HEK293 (cell line): ENCODE data around the gene DEFB132.
A peak's percentile ranks its signal among the peaks of the same experiment; 100 is the strongest.

Experiments used
- CTCF ChIA-PET: fragments of 350-600 bp; formaldehyde crosslinking; extraction: SDS; loops from one replicate; lab custom pipeline; 2021; ENCODE audit warnings: antibody characterized with exemption; lab: Yijun Ruan, JAX
- POLR2A ChIA-PET: fragments of 300-600 bp; formaldehyde crosslinking; extraction: SDS; loops from one replicate; lab custom pipeline; 2020; ENCODE audit warnings: antibody characterized with exemption, inconsistent platforms; lab: Yijun Ruan, JAX
- H3K27ac ChIP-seq: fragments of 200-500 bp; sonication (Bioruptor generic); 2 replicates; pipeline ENCODE4 v1.5.1; 2014; ENCODE audit warnings: low read depth, low read length, control low read depth, inconsistent platforms; ENCODE audit errors: extremely low read depth
- H3K36me3 ChIP-seq, 2 experiments: fragments of 200-500 bp in 1 of 2; sonication (Bioruptor generic) in 1 of 2; 1 replicate in 1 of 2; 2 replicates in 1 of 2; pipeline ENCODE4 v1.5.1; 2014 to 2017; ENCODE audit warnings: inconsistent platforms in 2 of 2, low read length in 2 of 2; ENCODE audit not compliant: control insufficient read depth in 2 of 2, insufficient read depth in 1 of 2
- H3K4me1 ChIP-seq: fragments of 200-500 bp; sonication (Bioruptor generic); 2 replicates; pipeline ENCODE4 v1.5.1; 2014; ENCODE audit warnings: mild to moderate bottlenecking, low read length, inconsistent platforms; ENCODE audit not compliant: control insufficient read depth, insufficient read depth
- H3K4me3 ChIP-seq: 2 replicates; pipeline ENCODE4 v1.5.1; 2011; ENCODE audit warnings: low read depth, mild to moderate bottlenecking, control low read depth, low read length, moderate library complexity
- H3K9me3 ChIP-seq: fragments of 200-500 bp; sonication (Bioruptor generic); 2 replicates; pipeline ENCODE4 v1.5.1; 2014; ENCODE audit warnings: low read depth, low read length, inconsistent platforms; ENCODE audit not compliant: control insufficient read depth, insufficient read depth
- CTCF ChIP-seq: fragments of 450-650 bp; formaldehyde crosslinking; IDR thresholded peaks from 2 replicates; pipeline ENCODE4 v1.5.1; 2016; ENCODE audit warnings: missing biosample characterization, missing genetic modification characterization
- EGR2 ChIP-seq: fragments of 450-650 bp; formaldehyde crosslinking; IDR thresholded peaks from 2 replicates; pipeline ENCODE4 v1.5.1; 2016; ENCODE audit warnings: low read depth, missing biosample characterization, missing genetic modification characterization
- IKZF3 ChIP-seq: fragments of 450-650 bp; IDR thresholded peaks from 2 replicates; pipeline ENCODE4 v1.5.0; 2018; ENCODE audit warnings: missing biosample characterization, mild to moderate bottlenecking, missing genetic modification characterization, moderate library complexity
- MYNN ChIP-seq: fragments of 450-650 bp; formaldehyde crosslinking; IDR thresholded peaks from 2 replicates; pipeline ENCODE4 v1.5.1; 2016; ENCODE audit warnings: missing biosample characterization, missing genetic modification characterization, borderline replicate concordance
- REPIN1 ChIP-seq: fragments of 450-650 bp; formaldehyde crosslinking; IDR thresholded peaks from 2 replicates; pipeline ENCODE4 v1.5.1; 2017; ENCODE audit warnings: missing biosample characterization, missing genetic modification characterization, low read depth
- SALL2 ChIP-seq: fragments of 450-650 bp; formaldehyde crosslinking; IDR thresholded peaks from 2 replicates; pipeline ENCODE4 v1.5.0; 2017; ENCODE audit warnings: missing biosample characterization, mild to moderate bottlenecking, missing genetic modification characterization, borderline replicate concordance
- SCRT2 ChIP-seq: fragments of 450-650 bp; formaldehyde crosslinking; IDR thresholded peaks from 2 replicates; pipeline ENCODE4 v1.5.1; 2016; ENCODE audit warnings: missing biosample characterization, missing genetic modification characterization
- SP2 ChIP-seq: fragments of 450-650 bp; formaldehyde crosslinking; IDR thresholded peaks from 2 replicates; pipeline ENCODE4 v1.5.1; 2016; ENCODE audit warnings: missing biosample characterization, missing genetic modification characterization
- ZFP37 ChIP-seq: fragments of 450-650 bp; formaldehyde crosslinking; IDR thresholded peaks from 2 replicates; pipeline ENCODE4 v1.5.1; 2016; ENCODE audit warnings: missing biosample characterization, missing genetic modification characterization
- ZFP41 ChIP-seq: fragments of 450-650 bp; formaldehyde crosslinking; IDR thresholded peaks from 2 replicates; pipeline ENCODE4 v1.5.1; 2016; ENCODE audit warnings: missing biosample characterization, missing genetic modification characterization, borderline replicate concordance
- ZNF132 ChIP-seq: fragments of 450-650 bp; formaldehyde crosslinking; IDR thresholded peaks from 2 replicates; pipeline ENCODE4 v1.5.1; 2017; ENCODE audit warnings: missing biosample characterization, missing genetic modification characterization, borderline replicate concordance
- ZNF184 ChIP-seq: fragments of 450-650 bp; IDR thresholded peaks from 2 replicates; pipeline ENCODE4 v1.5.1; 2018; ENCODE audit warnings: missing biosample characterization, mild to moderate bottlenecking, missing genetic modification characterization
- ZNF2 ChIP-seq: fragments of 450-650 bp; formaldehyde crosslinking; IDR thresholded peaks from 2 replicates; pipeline ENCODE4 v1.5.1; 2016; ENCODE audit warnings: missing biosample characterization, missing genetic modification characterization
- ZNF26 ChIP-seq: fragments of 450-650 bp; formaldehyde crosslinking; IDR thresholded peaks from 2 replicates; pipeline ENCODE4 v1.5.1; 2016; ENCODE audit warnings: missing biosample characterization, missing genetic modification characterization
- ZNF311 ChIP-seq: fragments of 450-650 bp; formaldehyde crosslinking; IDR thresholded peaks from 2 replicates; pipeline ENCODE4 v1.5.1; 2017; ENCODE audit warnings: missing biosample characterization, missing genetic modification characterization, borderline replicate concordance
- ZNF350 ChIP-seq: fragments of 450-650 bp; formaldehyde crosslinking; IDR thresholded peaks from 2 replicates; pipeline ENCODE4 v1.5.0; 2017; ENCODE audit warnings: missing biosample characterization, mild to moderate bottlenecking, missing genetic modification characterization
- ZNF362 ChIP-seq: fragments of 450-650 bp; formaldehyde crosslinking; IDR thresholded peaks from 2 replicates; pipeline ENCODE4 v1.5.1; 2016; ENCODE audit warnings: missing biosample characterization, missing genetic modification characterization
- ZNF621 ChIP-seq: fragments of 450-650 bp; formaldehyde crosslinking; IDR thresholded peaks from 2 replicates; pipeline ENCODE4 v1.5.1; 2017; ENCODE audit warnings: missing biosample characterization, missing genetic modification characterization
- ZNF626 ChIP-seq: fragments of 450-650 bp; sonication (Bioruptor Pico); formaldehyde crosslinking; IDR thresholded peaks from 2 replicates; pipeline ENCODE4 v1.5.1; 2018; ENCODE audit warnings: missing biosample characterization, missing genetic modification characterization, inconsistent platforms
- ZNF664 ChIP-seq: fragments of 450-650 bp; formaldehyde crosslinking; IDR thresholded peaks from 2 replicates; pipeline ENCODE4 v1.5.1; 2016; ENCODE audit warnings: missing biosample characterization, missing genetic modification characterization
- ZNF677 ChIP-seq: fragments of 450-650 bp; IDR thresholded peaks from 2 replicates; pipeline ENCODE4 v1.5.0; 2018; ENCODE audit warnings: missing biosample characterization, mild to moderate bottlenecking, missing genetic modification characterization, moderate library complexity
- ZNF76 ChIP-seq: fragments of 450-650 bp; formaldehyde crosslinking; IDR thresholded peaks from 2 replicates; pipeline ENCODE4; 2016; ENCODE audit warnings: low read depth, missing biosample characterization, missing genetic modification characterization, borderline replicate concordance
- ZNF785 ChIP-seq: fragments of 450-650 bp; formaldehyde crosslinking; IDR thresholded peaks from 2 replicates; pipeline ENCODE4 v1.5.1; 2016; ENCODE audit warnings: missing biosample characterization, missing genetic modification characterization
- TF ChIP-seq, protein P1 (sequence below): fragments of 450-650 bp; formaldehyde crosslinking; optimal IDR thresholded peaks from 2 replicates; pipeline ENCODE3; 2016; ENCODE audit warnings: missing biosample characterization, mild to moderate bottlenecking, missing genetic modification characterization
- TF ChIP-seq, protein P2 (sequence below): fragments of 450-650 bp; formaldehyde crosslinking; IDR thresholded peaks from 2 replicates; pipeline ENCODE4 v1.5.1; 2016; ENCODE audit warnings: missing biosample characterization, missing genetic modification characterization
- TF ChIP-seq, protein P3 (sequence below): fragments of 450-650 bp; formaldehyde crosslinking; IDR thresholded peaks from 2 replicates; pipeline ENCODE4 v1.5.1; 2017; ENCODE audit warnings: missing biosample characterization, missing genetic modification characterization
- TF ChIP-seq, protein P4 (sequence below): fragments of 450-650 bp; formaldehyde crosslinking; IDR thresholded peaks from 2 replicates; pipeline ENCODE4; 2016; ENCODE audit warnings: missing biosample characterization, missing genetic modification characterization

The DEFB132 gene

GRCh38 chr20:290084-290831 is 32.7 kb downstream of the DEFB132 start, which contains the start of gene C20orf96 (continued):
- TF ChIP-seq ZNF26 (tag by site-specific recombination): no peak
- no peak for TF ChIP-seq REPIN1 (tag by site-specific recombination)
- TF ChIP-seq ZNF626: no peak
- TF ChIP-seq ZNF677 (tag by site-specific recombination): no peak
- TF ChIP-seq ZNF664 (tag by site-specific recombination): no peak
- peak; percentile 34; the same call in 1 of the 2 replicates for TF ChIP-seq IKZF3 (tag by site-specific recombination)
- TF ChIP-seq ZNF621 (tag by site-specific recombination): no peak
- TF ChIP-seq ZNF311 (tag by site-specific recombination): no peak
- TF ChIP-seq SCRT2: no peak
- no peak for TF ChIP-seq ZFP37 (tag by site-specific recombination)
- TF ChIP-seq MYNN: no peak
- TF ChIP-seq ZNF184: no peak
- TF ChIP-seq ZNF132: no peak

DNA sequence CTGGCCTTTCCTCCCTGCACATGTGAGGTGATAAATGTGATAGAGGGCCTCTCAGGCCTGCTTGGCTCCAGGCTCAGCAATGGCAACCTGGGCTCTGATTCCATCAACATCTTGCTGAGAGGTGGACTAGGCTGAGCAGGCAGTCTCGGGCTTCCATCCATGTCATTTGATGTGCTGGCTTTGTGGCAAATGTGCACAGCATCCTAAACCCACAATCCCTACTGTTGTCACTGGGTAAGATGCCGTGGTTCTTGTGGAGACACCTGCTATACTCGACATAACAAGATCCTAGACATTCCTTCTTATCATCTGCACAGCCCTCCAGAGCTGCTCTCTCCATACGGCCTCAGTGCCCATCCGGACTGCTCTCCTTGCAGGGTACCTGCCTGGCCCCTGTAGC is 37.1 kb downstream of the DEFB132 start:
- POLR2A ChIA-PET: interaction anchor here (1.3 kb wide), 2 partner anchors 29 to 30 kb away, joined by 4 read pairs; partner anchors contain the start of gene SOX12
- CTCF ChIA-PET: interaction anchor here (1.6 kb wide), 2 partner anchors 28 to 37 kb away, joined by 4 to 5 read pairs; no protein-coding TSS in a partner anchor
- Histone ChIP-seq H3K4me1 (peaks cover 19% of the 10 kb centered on the region), H3K9me3 (no peaks in the 10 kb centered on the region), H3K4me3 (no peak overlapping the region), H3K36me3 (peaks cover 0 to 6% of the 10 kb centered on the region in 2 experiments; a peak in 1 of 3 replicates), H3K27ac (no peak overlapping the region)
- TF ChIP-seq SP2 (tag by site-specific recombination) (no peak), SALL2 (tag by site-specific recombination) (no peak), ZNF76 (tag by site-specific recombination) (no peak), ZNF362 (tag by site-specific recombination) (no peak), ZNF184 (no peak), ZNF785 (no peak), ZFP41 (tag by site-specific recombination) (no peak), ZNF350 (no peak), CTCF (tag by site-specific recombination) (no peak), SCRT2 (no peak), EGR2 (tag by site-specific recombination) (no peak), ZNF2 (no peak)
- TF ChIP-seq, protein P1, sequence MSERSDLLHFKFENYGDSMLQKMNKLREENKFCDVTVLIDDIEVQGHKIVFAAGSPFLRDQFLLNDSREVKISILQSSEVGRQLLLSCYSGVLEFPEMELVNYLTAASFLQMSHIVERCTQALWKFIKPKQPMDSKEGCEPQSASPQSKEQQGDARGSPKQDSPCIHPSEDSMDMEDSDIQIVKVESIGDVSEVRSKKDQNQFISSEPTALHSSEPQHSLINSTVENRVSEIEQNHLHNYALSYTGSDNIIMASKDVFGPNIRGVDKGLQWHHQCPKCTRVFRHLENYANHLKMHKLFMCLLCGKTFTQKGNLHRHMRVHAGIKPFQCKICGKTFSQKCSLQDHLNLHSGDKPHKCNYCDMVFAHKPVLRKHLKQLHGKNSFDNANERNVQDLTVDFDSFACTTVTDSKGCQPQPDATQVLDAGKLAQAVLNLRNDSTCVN (tag by site-specific recombination): no peak
- TF ChIP-seq, protein P2, sequence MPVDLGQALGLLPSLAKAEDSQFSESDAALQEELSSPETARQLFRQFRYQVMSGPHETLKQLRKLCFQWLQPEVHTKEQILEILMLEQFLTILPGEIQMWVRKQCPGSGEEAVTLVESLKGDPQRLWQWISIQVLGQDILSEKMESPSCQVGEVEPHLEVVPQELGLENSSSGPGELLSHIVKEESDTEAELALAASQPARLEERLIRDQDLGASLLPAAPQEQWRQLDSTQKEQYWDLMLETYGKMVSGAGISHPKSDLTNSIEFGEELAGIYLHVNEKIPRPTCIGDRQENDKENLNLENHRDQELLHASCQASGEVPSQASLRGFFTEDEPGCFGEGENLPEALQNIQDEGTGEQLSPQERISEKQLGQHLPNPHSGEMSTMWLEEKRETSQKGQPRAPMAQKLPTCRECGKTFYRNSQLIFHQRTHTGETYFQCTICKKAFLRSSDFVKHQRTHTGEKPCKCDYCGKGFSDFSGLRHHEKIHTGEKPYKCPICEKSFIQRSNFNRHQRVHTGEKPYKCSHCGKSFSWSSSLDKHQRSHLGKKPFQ: no peak
- TF ChIP-seq, protein P3, sequence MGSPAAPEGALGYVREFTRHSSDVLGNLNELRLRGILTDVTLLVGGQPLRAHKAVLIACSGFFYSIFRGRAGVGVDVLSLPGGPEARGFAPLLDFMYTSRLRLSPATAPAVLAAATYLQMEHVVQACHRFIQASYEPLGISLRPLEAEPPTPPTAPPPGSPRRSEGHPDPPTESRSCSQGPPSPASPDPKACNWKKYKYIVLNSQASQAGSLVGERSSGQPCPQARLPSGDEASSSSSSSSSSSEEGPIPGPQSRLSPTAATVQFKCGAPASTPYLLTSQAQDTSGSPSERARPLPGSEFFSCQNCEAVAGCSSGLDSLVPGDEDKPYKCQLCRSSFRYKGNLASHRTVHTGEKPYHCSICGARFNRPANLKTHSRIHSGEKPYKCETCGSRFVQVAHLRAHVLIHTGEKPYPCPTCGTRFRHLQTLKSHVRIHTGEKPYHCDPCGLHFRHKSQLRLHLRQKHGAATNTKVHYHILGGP: no peak
- TF ChIP-seq, protein P4, sequence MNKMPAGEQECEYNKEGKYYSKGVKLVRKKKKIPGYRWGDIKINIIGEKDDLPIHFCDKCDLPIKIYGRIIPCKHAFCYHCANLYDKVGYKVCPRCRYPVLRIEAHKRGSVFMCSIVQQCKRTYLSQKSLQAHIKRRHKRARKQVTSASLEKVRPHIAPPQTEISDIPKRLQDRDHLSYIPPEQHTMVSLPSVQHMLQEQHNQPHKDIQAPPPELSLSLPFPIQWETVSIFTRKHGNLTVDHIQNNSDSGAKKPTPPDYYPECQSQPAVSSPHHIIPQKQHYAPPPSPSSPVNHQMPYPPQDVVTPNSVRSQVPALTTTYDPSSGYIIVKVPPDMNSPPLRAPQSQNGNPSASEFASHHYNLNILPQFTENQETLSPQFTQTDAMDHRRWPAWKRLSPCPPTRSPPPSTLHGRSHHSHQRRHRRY (tag by site-specific recombination): no peak
